Cardiac muscle cell (in vitro differentiated cells and primary cell): ENCODE measurements around the gene RNF207. TPM values are rescaled to one million over a fixed set of nuclear protein-coding genes. Genes with fewer than 3 reads are reported as not detected.

Experiments used
- DNase-seq, 2 donors: peaks; one replicate each; pipeline versions ENCODE4 v3.0.0 to v3.0.0-alpha.2; 2010 to 2017; ENCODE audit warnings: low read depth in 1 of 2, low spot score in 1 of 2
- H3K27ac ChIP-seq: fragments of 200-600 bp; sonication (generic); 2 replicates; pipeline ENCODE4 v1.5.1; 2016
- H3K27me3 ChIP-seq: fragments of 200-600 bp; sonication (generic); 2 replicates; pipeline ENCODE4 v1.6.0; 2016; ENCODE audit warnings: control low read depth
- H3K36me3 ChIP-seq: fragments of 200-600 bp; sonication (generic); 2 replicates; pipeline ENCODE4 v1.5.1; 2016; ENCODE audit warnings: control low read depth
- H3K4me1 ChIP-seq: fragments of 200-600 bp; sonication (generic); 2 replicates; pipeline ENCODE4 v1.8.1; 2017; ENCODE audit warnings: low read depth, mild to moderate bottlenecking, mixed run types
- H3K4me3 ChIP-seq: fragments of 200-600 bp; sonication (generic); 2 replicates; pipeline ENCODE4 v1.5.1; 2016; ENCODE audit warnings: mild to moderate bottlenecking
- H3K9me3 ChIP-seq: fragments of 200-600 bp; sonication (generic); 2 replicates; pipeline ENCODE4 v1.5.1; 2017; ENCODE audit warnings: low read depth, mild to moderate bottlenecking, control low read depth
- CTCF ChIP-seq: IDR thresholded peaks from 2 replicates; pipeline ENCODE4 v1.5.1; 2012; ENCODE audit warnings: low read depth, mild to moderate bottlenecking, low read length
- polyA plus RNA-seq: library from polyadenylated mRNA; unstranded; fragments of >200 nt; fragmentation: Nextera tagmentation; extraction: Ambion mirVana; gene quantifications from 2 replicates; pipeline ENCODE4 v1.2.1, GENCODE V29; 2016
- total RNA-seq: library from RNA; depleted of rRNA; stranded (reverse); fragments of >200 nt; gene quantifications from 2 replicates; pipeline ENCODE4 v1.2.3, GENCODE V29; 2016

Gene RNF207
- total and polyA plus RNA-seq, 2 experiments from 2014 or later = 180 to 273 TPM

GRCh38 chr1:6241887-6242740 is 36.2 kb downstream of the RNF207 start:
- H3K36me3 ChIP-seq = no peaks in the 10 kb centered on the region
- DNase-seq = no peak
- no peaks in the 10 kb centered on the region for H3K9me3 ChIP-seq
- H3K27ac ChIP-seq = no peak overlapping the region
- H3K4me1 ChIP-seq = peaks cover 17% of the 10 kb centered on the region
- H3K4me3 ChIP-seq = peak overlapping the region; percentile 15
- TF ChIP-seq CTCF = no peak
- H3K27me3 ChIP-seq = peaks cover 84% of the 10 kb centered on the region

GRCh38 chr1:6243053-6243834 is 37.3 kb downstream of the RNF207 start:
- Histone ChIP-seq H3K4me1 (peaks cover 17% of the 10 kb centered on the region), H3K36me3 (no peaks in the 10 kb centered on the region), H3K4me3 (no peak overlapping the region), H3K9me3 (no peaks in the 10 kb centered on the region), H3K27ac (no peak overlapping the region), H3K27me3 (peaks cover 95% of the 10 kb centered on the region)
- DNase-seq = no peak
- TF ChIP-seq CTCF = no peak

GRCh38 chr1:6243993-6244392 is 38.1 kb downstream of the RNF207 start, which contains the start of gene HES3:
HES3 (plus strand) TSS chr1:6244179; CDS start chr1:6244366, 187 bp downstream.
- Histone ChIP-seq H3K36me3 (no peaks in the 10 kb centered on the region), H3K27ac (no peak within 1 kb of the TSS), H3K27me3 (peaks cover 99% of the 10 kb centered on the region), H3K4me3 (no peak within 1 kb of the TSS), H3K4me1 (peaks cover 17% of the 10 kb centered on the region), H3K9me3 (no peaks in the 10 kb centered on the region)
- DNase-seq = no peak
- TF ChIP-seq CTCF = no peak

- no peak for TF ChIP-seq CTCF
- Histone ChIP-seq H3K4me3 (no peak overlapping the region), H3K27me3 (peaks cover 99% of the 10 kb centered on the region), H3K9me3 (no peaks in the 10 kb centered on the region), H3K4me1 (peaks cover 17% of the 10 kb centered on the region), H3K27ac (no peak overlapping the region), H3K36me3 (no peaks in the 10 kb centered on the region)
- DNase-seq = no peak
Observed at GRCh38 chr1:6244401-6245049, 38.6 kb downstream of the RNF207 start.

GRCh38 chr1:6245086-6245868 is 39.4 kb downstream of the RNF207 start:
- Histone ChIP-seq H3K4me1 (peaks cover 17% of the 10 kb centered on the region), H3K36me3 (no peaks in the 10 kb centered on the region), H3K4me3 (peak overlapping the region; percentile 24), H3K27ac (no peak overlapping the region), H3K27me3 (peaks cover 100% of the 10 kb centered on the region), H3K9me3 (no peaks in the 10 kb centered on the region)
- TF ChIP-seq CTCF = peak; percentile 87
- DNase-seq = peak; percentile 88 to 92
